ENCODE results near the gene KSR1. TPM values are rescaled to one million over a fixed set of nuclear protein-coding genes. Genes with fewer than 3 reads are reported as not detected.

Gene KSR1
- total RNA-seq, 1 donor from 2014 or later = 114 TPM

DNA sequence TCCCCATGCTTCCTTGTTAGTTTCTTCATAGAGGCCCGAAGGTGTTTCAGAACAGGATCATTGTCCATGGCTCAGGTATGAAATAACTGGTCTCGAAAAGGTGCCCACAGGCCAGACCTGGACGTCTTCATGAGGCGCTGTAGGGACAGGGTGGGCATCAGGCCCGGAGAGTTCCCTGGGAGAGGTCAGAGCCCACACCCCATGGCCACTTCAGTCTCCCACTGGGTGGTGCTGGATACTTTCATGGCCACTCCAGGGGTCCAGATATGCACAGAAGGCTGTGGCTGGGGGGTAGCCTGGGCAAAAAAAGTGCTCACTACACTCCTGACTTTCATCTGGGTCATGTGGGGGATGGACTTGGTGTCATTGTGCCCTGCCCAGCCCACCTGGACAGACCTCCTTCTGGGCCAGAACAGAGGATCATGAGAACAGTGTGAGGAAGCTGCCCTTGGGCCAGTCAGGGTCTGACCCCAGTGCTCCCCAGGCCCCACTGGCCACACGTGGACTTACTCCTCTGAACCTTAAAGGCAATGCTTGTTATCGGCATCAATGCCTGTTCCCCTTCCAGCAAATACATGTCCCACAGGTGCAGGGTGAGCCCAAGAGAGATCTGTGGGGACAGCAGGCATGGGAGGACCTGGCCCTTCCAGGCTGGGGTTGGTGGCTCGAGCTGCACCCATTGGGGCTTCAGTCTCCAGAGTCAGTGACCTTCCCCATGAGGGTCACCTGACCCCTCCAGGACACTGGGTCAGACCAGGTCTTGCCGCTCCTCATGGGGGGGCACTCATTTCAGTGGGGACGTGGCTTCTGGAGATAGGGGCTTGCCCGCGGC lies 211.6 kb downstream of the KSR1 start:
- peak; percentile 9 for DNase-seq
- Mint-ChIP-seq H3K4me3 (no peak overlapping the region), H3K27me3 (no peaks in the 10 kb centered on the region), H3K4me1 (no peaks in the 10 kb centered on the region), H3K27ac (no peak overlapping the region), H3K9me3 (no peaks in the 10 kb centered on the region), H3K36me3 (ENCODE audit: low read depth) (no peaks in the 10 kb centered on the region)
- TF ChIP-seq, protein P1, sequence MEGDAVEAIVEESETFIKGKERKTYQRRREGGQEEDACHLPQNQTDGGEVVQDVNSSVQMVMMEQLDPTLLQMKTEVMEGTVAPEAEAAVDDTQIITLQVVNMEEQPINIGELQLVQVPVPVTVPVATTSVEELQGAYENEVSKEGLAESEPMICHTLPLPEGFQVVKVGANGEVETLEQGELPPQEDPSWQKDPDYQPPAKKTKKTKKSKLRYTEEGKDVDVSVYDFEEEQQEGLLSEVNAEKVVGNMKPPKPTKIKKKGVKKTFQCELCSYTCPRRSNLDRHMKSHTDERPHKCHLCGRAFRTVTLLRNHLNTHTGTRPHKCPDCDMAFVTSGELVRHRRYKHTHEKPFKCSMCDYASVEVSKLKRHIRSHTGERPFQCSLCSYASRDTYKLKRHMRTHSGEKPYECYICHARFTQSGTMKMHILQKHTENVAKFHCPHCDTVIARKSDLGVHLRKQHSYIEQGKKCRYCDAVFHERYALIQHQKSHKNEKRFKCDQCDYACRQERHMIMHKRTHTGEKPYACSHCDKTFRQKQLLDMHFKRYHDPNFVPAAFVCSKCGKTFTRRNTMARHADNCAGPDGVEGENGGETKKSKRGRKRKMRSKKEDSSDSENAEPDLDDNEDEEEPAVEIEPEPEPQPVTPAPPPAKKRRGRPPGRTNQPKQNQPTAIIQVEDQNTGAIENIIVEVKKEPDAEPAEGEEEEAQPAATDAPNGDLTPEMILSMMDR (IDR thresholded peaks at IDR 0.05) = no peak
- intact Hi-C loops (cut with micrococcal nuclease) = no loop called here
- ChIA-PET CTCF (no interaction called here), POLR2A (no interaction called here)
- no peak for ATAC-seq (ENCODE audit: low read depth)

- intact Hi-C loops (cut with micrococcal nuclease) = no loop called here
- Mint-ChIP-seq H3K4me3 (no peak overlapping the region), H3K27me3 (no peaks in the 10 kb centered on the region), H3K36me3 (ENCODE audit: low read depth) (no peaks in the 10 kb centered on the region), H3K4me1 (no peaks in the 10 kb centered on the region), H3K9me3 (no peaks in the 10 kb centered on the region), H3K27ac (no peak overlapping the region)
- ATAC-seq (ENCODE audit: low read depth) (no peak), DNase-seq (no peak)
- TF ChIP-seq, protein P1 (IDR thresholded peaks at IDR 0.05) = no peak
- CTCF ChIA-PET = no interaction called here
- POLR2A ChIA-PET = no interaction called here
Measured at GRCh38 chr17:27668488-27668823, 212.2 kb downstream of the KSR1 start.

GRCh38 chr17:27669136-27669535 lies 212.9 kb downstream of the KSR1 start:
- Mint-ChIP-seq H3K36me3 (ENCODE audit: low read depth) (no peaks in the 10 kb centered on the region), H3K27me3 (no peaks in the 10 kb centered on the region), H3K9me3 (no peaks in the 10 kb centered on the region), H3K27ac (no peak overlapping the region), H3K4me3 (no peak overlapping the region), H3K4me1 (no peaks in the 10 kb centered on the region)
- intact Hi-C loops (cut with micrococcal nuclease) = no loop called here
- ChIA-PET CTCF (no interaction called here), POLR2A (no interaction called here)
- TF ChIP-seq, protein P1 (IDR thresholded peaks at IDR 0.05) = no peak
- no peak for ATAC-seq (ENCODE audit: low read depth)
- peak; percentile 7 for DNase-seq

GRCh38 chr17:27669850-27670249 lies 213.6 kb downstream of the KSR1 start:
- Mint-ChIP-seq H3K27ac (no peak overlapping the region), H3K4me1 (no peaks in the 10 kb centered on the region), H3K36me3 (ENCODE audit: low read depth) (no peaks in the 10 kb centered on the region), H3K27me3 (no peaks in the 10 kb centered on the region), H3K4me3 (no peak overlapping the region), H3K9me3 (no peaks in the 10 kb centered on the region)
- ChIA-PET POLR2A (no interaction called here), CTCF (no interaction called here)
- ATAC-seq (ENCODE audit: low read depth) (no peak), DNase-seq (no peak)
- intact Hi-C loops (cut with micrococcal nuclease) = no loop called here
- TF ChIP-seq, protein P1 (IDR thresholded peaks at IDR 0.05) = no peak

- ATAC-seq (ENCODE audit: low read depth) (no peak), DNase-seq (peak; percentile 11)
- Mint-ChIP-seq H3K27ac (no peak overlapping the region), H3K36me3 (ENCODE audit: low read depth) (no peaks in the 10 kb centered on the region), H3K4me3 (no peak overlapping the region), H3K9me3 (no peaks in the 10 kb centered on the region), H3K27me3 (no peaks in the 10 kb centered on the region), H3K4me1 (no peaks in the 10 kb centered on the region)
- intact Hi-C loops (cut with micrococcal nuclease) = no loop called here
- CTCF ChIA-PET = no interaction called here
- POLR2A ChIA-PET = no interaction called here
- TF ChIP-seq, protein P1 (IDR thresholded peaks at IDR 0.05) = no peak
Measured at GRCh38 chr17:27670791-27671590, 214.7 kb downstream of the KSR1 start.
